Adrenal gland (tissue), 5 donors: Measurements from ENCODE around the gene XKR7.

Experiments used
- POLR2A ChIP-seq, 2 donors: fragments of 450-650 bp; IDR thresholded peaks; one replicate each; pipeline ENCODE4 v1.6.1; 2017; ENCODE audit warnings: antibody characterized with exemption in 2 of 2, mild to moderate bottlenecking in 2 of 2, moderate library complexity in 1 of 2
- TF ChIP-seq, protein P1 (sequence below), 6 experiments: fragments of 450-650 bp in 4 of 6; fragments of 200-600 bp in 2 of 6; sonication (generic) in 1 of 6; IDR thresholded peaks; 1 replicate in 5 of 6; 2 replicates in 1 of 6; pipeline versions ENCODE4 v1.5.1 to v1.8.0; 2016 to 2021; ENCODE audit warnings: antibody characterized with exemption in 6 of 6, mild to moderate bottlenecking in 2 of 6, moderate library complexity in 1 of 6
- donor health status: DM: no; HTN: no; CAD: no.

DNA sequence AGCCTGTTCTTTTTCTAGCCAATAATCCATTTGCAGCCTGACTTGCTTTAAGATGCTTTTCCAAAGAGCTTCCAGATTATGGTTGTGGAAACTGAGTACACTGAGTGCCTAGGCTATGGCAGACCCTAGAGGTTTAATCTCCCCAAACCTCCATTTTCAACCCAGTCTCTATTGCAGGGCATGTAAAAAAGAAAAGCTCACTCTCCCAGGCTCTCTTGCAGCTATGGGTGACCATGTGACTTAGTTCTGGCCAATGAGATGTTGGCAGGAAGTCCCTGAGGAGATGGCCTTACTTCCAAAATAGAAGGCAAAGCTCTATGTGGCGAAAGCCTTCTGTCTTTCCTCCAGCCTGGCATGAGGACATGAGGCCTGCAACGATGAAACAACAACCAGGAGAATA, 19.9 kb upstream of the XKR7 start:
- TF ChIP-seq, protein P1, sequence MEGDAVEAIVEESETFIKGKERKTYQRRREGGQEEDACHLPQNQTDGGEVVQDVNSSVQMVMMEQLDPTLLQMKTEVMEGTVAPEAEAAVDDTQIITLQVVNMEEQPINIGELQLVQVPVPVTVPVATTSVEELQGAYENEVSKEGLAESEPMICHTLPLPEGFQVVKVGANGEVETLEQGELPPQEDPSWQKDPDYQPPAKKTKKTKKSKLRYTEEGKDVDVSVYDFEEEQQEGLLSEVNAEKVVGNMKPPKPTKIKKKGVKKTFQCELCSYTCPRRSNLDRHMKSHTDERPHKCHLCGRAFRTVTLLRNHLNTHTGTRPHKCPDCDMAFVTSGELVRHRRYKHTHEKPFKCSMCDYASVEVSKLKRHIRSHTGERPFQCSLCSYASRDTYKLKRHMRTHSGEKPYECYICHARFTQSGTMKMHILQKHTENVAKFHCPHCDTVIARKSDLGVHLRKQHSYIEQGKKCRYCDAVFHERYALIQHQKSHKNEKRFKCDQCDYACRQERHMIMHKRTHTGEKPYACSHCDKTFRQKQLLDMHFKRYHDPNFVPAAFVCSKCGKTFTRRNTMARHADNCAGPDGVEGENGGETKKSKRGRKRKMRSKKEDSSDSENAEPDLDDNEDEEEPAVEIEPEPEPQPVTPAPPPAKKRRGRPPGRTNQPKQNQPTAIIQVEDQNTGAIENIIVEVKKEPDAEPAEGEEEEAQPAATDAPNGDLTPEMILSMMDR (IDR thresholded peaks at IDR 0.05): no peak
- no peak for TF ChIP-seq POLR2A (IDR thresholded peaks at IDR 0.05)
